Immature natural killer cell (primary cell): Measurements from ENCODE around the gene SPNS1. TPM values are rescaled to one million over a fixed set of nuclear protein-coding genes. Genes with fewer than 3 reads are reported as not detected.

Experiments used
- DNase-seq, 3 donors: peaks; one replicate each; pipeline ENCODE4 v3.0.0; 2022; ENCODE audit warnings: mixed read lengths in 1 of 3
- H3K27ac Mint-ChIP-seq, 6 donors: one replicate each; pipeline ENCODE4 v1.8.0; 2020; ENCODE audit warnings: mixed read lengths in 6 of 6, mild to moderate bottlenecking in 5 of 6, inconsistent platforms in 4 of 6, moderate library complexity in 3 of 6
- H3K27me3 Mint-ChIP-seq, 3 donors: one replicate each; pipeline ENCODE4 v1.8.0; 2020 to 2021; ENCODE audit warnings: low read depth in 3 of 3, mild to moderate bottlenecking in 3 of 3, mixed read lengths in 3 of 3, moderate library complexity in 3 of 3, inconsistent platforms in 1 of 3
- H3K36me3 Mint-ChIP-seq, 3 donors: one replicate each; pipeline ENCODE4 v1.8.0; 2020; ENCODE audit warnings: mixed read lengths in 3 of 3, inconsistent platforms in 2 of 3, mild to moderate bottlenecking in 2 of 3
- H3K4me1 Mint-ChIP-seq, 2 donors: one replicate each; pipeline ENCODE4 v1.8.0; 2020; ENCODE audit warnings: inconsistent platforms in 2 of 2, mild to moderate bottlenecking in 2 of 2, mixed read lengths in 2 of 2, moderate library complexity in 1 of 2
- H3K4me3 Mint-ChIP-seq, 5 donors: one replicate each; pipeline ENCODE4 v1.8.0; 2020; ENCODE audit warnings: mild to moderate bottlenecking in 5 of 5, mixed read lengths in 5 of 5, inconsistent platforms in 3 of 5, moderate library complexity in 3 of 5
- H3K9me3 Mint-ChIP-seq, 6 donors: one replicate each; pipeline ENCODE4 v1.8.0; 2020; ENCODE audit warnings: mild to moderate bottlenecking in 6 of 6, mixed read lengths in 6 of 6, inconsistent platforms in 4 of 6, moderate library complexity in 3 of 6
- polyA plus RNA-seq, 3 donors: library from polyadenylated mRNA; unstranded; fragments of 300-500 nt; fragmentation: Illumina TruSeq; gene quantifications; one replicate each; pipeline ENCODE4 v1.2.3, GENCODE V29; 2021

SPNS1 gene
- polyA plus RNA-seq, 3 donors from 2014 or later, result 21.1 to 53.1 (median 30.2) TPM

- peak in 1 of 3 donors; percentile 34 for DNase-seq
- peak overlapping the region in 1 of 6 donors; percentile 14 for H3K27ac Mint-ChIP-seq
- no peaks in the 10 kb centered on the region for H3K36me3 Mint-ChIP-seq
- H3K4me3 Mint-ChIP-seq, result no peak overlapping the region
- H3K9me3 Mint-ChIP-seq, result no peaks in the 10 kb centered on the region
- H3K27me3 Mint-ChIP-seq, result peaks cover 0 to 7% (median 0%) of the 10 kb centered on the region in 3 donors
- H3K4me1 Mint-ChIP-seq, result no peaks in the 10 kb centered on the region
Observed at GRCh38 chr16:29029168-29029994, 54.8 kb downstream of the SPNS1 start.

- H3K4me1 Mint-ChIP-seq, result no peaks in the 10 kb centered on the region
- no peak overlapping the region for H3K27ac Mint-ChIP-seq
- no peaks in the 10 kb centered on the region for H3K36me3 Mint-ChIP-seq
- peaks cover 0 to 5% (median 0%) of the 10 kb centered on the region in 3 donors for H3K27me3 Mint-ChIP-seq
- no peak overlapping the region for H3K4me3 Mint-ChIP-seq
- no peak for DNase-seq
- no peaks in the 10 kb centered on the region for H3K9me3 Mint-ChIP-seq
Observed at GRCh38 chr16:29030086-29030840, 55.7 kb downstream of the SPNS1 start.

Other genes starting within 250 kb of the SPNS1 start
- not detected for gene NPIPB9, start 223.0 kb upstream of the SPNS1 start, polyA plus RNA-seq
- gene ATXN2L, start 151.8 kb upstream of the SPNS1 start, polyA plus RNA-seq, result 10 to 100 TPM in 1 of 3 donors, 1 to 10 TPM in 2; 3.0 to 28.5 (median 9.7) TPM
- 100 to 1,000 TPM; 149 to 206 (median 153) TPM for gene TUFM, start 128.4 kb upstream of the SPNS1 start, polyA plus RNA-seq
- gene SH2B1, start 110.9 kb upstream of the SPNS1 start, polyA plus RNA-seq, result 1 to 10 TPM; 1.4 to 3.0 (median 1.6) TPM
- under 1 TPM in 1 of 3 donors, not detected in 2; 0.31 TPM for gene ATP2A1, start 96.3 kb upstream of the SPNS1 start, polyA plus RNA-seq
- 10 to 100 TPM in 1 of 3 donors, 1 to 10 TPM in 2; 6.3 to 13.9 (median 9.6) TPM for gene RABEP2, start 49.5 kb upstream of the SPNS1 start, polyA plus RNA-seq
- gene CD19, start 42.8 kb upstream of the SPNS1 start, polyA plus RNA-seq, result under 1 TPM; 0.18 to 0.29 (median 0.27) TPM
- 10 to 100 TPM; 22.2 to 37.3 (median 33.0) TPM for gene NFATC2IP, start 23.8 kb upstream of the SPNS1 start, polyA plus RNA-seq
- gene LAT, start 10.3 kb downstream of the SPNS1 start, polyA plus RNA-seq, result 100 to 1,000 TPM; 198 to 343 (median 220) TPM